ENCODE data around the gene NTN4. TPM values are rescaled to one million over a fixed set of nuclear protein-coding genes. Genes with fewer than 3 reads are reported as not detected.

The NTN4 gene
- total and polyA plus RNA-seq, 9 donors: 16.0 to 101 (median 54.2) TPM

DNA sequence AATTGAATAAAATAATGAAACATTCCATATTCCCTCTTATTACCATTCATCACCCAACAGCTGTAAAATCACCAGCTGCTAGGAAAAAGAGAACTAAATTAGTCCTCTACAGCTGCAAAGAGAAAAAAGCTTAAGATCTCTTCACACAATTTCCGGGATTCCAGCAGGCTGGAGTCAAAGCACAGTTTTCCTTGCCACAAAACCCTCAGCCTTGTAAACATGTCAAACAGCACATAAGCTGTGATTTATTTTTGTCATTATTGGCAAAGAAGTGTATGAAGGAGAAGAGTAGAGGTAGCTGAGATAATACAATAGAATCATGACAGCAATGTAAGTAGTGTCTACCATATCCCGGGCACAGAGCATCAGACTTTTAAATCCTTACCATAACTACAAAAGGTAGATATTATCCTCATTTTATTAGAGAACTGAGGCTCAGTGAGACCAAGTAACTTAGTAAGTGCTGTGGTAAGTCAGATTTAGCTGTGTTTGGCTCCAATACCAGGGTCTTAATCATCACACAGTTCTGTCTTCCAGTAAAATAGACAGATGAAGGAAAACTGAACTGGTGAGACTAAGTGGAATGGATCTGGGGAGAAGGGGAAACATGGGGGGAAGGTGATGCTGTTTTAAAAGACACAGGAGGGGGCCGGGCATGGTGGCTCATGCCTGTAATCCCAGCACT, 57.3 kb downstream of the NTN4 start:
- WGBS, 3 donors: 22 to 33% (median 27%) methylated on average over 3 of the region's 3 CpGs
- Histone ChIP-seq H3K9me3 (no peaks in the 10 kb centered on the region), H3K27ac (peak overlapping the region; percentile 24 to 65), H3K36me3 (no peaks in the 10 kb centered on the region), H3K4me1 (ENCODE audit: insufficient read depth) (peaks cover 9% of the 10 kb centered on the region), H3K27me3 (no peaks in the 10 kb centered on the region), H3K4me3 (no peak overlapping the region)
- TF ChIP-seq CTCF (IDR thresholded peaks at IDR 0.05) (no peak), POLR2A (IDR thresholded peaks at IDR 0.05) (no peak), EP300 (IDR thresholded peaks at IDR 0.05) (no peak)
- intact Hi-C loops (cut with DNase I): no loop called here
- DNase-seq: peak in 1 of 5 donors; percentile 32

GRCh38 chr12:95731519-95731958, 59.0 kb downstream of the NTN4 start:
- TF ChIP-seq CTCF (IDR thresholded peaks at IDR 0.05) (no peak), EP300 (IDR thresholded peaks at IDR 0.05) (no peak), POLR2A (IDR thresholded peaks at IDR 0.05) (no peak)
- H3K4me3 ChIP-seq: no peak overlapping the region
- DNase-seq: no peak
- no peaks in the 10 kb centered on the region for H3K27me3 ChIP-seq
- no peaks in the 10 kb centered on the region for H3K36me3 ChIP-seq
- peaks cover 9% of the 10 kb centered on the region for H3K4me1 ChIP-seq (ENCODE audit: insufficient read depth)
- intact Hi-C loops (cut with DNase I): no loop called here
- no peak overlapping the region for H3K27ac ChIP-seq
- no peaks in the 10 kb centered on the region for H3K9me3 ChIP-seq
- 81 to 95% (median 92%) methylated on average over 7 of the region's 7 CpGs for WGBS, 3 donors

DNA sequence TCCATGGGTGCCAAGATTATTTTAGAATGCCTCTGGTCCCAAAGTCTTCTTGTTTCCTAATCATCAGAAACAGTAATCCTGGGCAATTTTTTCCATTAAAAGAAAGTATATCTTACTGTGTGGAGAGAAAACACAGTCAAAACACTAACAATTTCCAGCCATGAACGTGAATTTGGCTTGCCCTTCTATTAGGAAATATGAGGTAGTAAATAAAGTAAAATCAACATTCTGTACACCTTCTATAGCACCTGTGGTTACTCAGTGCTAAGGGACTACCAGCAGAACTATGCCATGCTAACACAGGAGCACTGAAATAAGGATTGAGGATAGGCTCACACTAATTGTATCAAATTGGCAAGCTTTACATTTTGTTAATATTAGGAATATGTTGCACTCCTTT, 60.1 kb downstream of the NTN4 start:
- WGBS, 3 donors: 61 to 74% (median 61%) methylated on average over 1 of the region's 1 CpG
- Histone ChIP-seq H3K27ac (no peak overlapping the region), H3K4me3 (no peak overlapping the region), H3K9me3 (no peaks in the 10 kb centered on the region), H3K4me1 (ENCODE audit: insufficient read depth) (peaks cover 9% of the 10 kb centered on the region), H3K36me3 (no peaks in the 10 kb centered on the region), H3K27me3 (no peaks in the 10 kb centered on the region)
- DNase-seq: no peak
- no peak for TF ChIP-seq EP300 (IDR thresholded peaks at IDR 0.05)
- TF ChIP-seq POLR2A (IDR thresholded peaks at IDR 0.05): no peak
- no peak for TF ChIP-seq CTCF (IDR thresholded peaks at IDR 0.05)
- intact Hi-C loops (cut with DNase I): no loop called here

GRCh38 chr12:95726903-95727302, 63.7 kb downstream of the NTN4 start:
- H3K9me3 ChIP-seq: no peaks in the 10 kb centered on the region
- no peak for TF ChIP-seq POLR2A (IDR thresholded peaks at IDR 0.05)
- no peak for TF ChIP-seq CTCF (IDR thresholded peaks at IDR 0.05)
- no peak for TF ChIP-seq EP300 (IDR thresholded peaks at IDR 0.05)
- intact Hi-C loops (cut with DNase I): no loop called here
- no peaks in the 10 kb centered on the region for H3K27me3 ChIP-seq
- H3K27ac ChIP-seq: no peak overlapping the region
- no peaks in the 10 kb centered on the region for H3K36me3 ChIP-seq
- no peak overlapping the region for H3K4me3 ChIP-seq
- no peak for DNase-seq
- H3K4me1 ChIP-seq (ENCODE audit: insufficient read depth): no peaks in the 10 kb centered on the region
- WGBS, 3 donors: 95 to 99% (median 98%) methylated on average over 2 of the region's 2 CpGs

All from ovary (tissue), 9 donors.